ENCODE data around the gene VSIR. TPM values are rescaled to one million over a fixed set of nuclear protein-coding genes. Genes with fewer than 3 reads are reported as not detected.
A peak's percentile ranks its signal among the peaks of the same experiment; 100 is the strongest.

VSIR gene
- total RNA-seq, 1 donor from 2014 or later: 0.29 TPM

DNA sequence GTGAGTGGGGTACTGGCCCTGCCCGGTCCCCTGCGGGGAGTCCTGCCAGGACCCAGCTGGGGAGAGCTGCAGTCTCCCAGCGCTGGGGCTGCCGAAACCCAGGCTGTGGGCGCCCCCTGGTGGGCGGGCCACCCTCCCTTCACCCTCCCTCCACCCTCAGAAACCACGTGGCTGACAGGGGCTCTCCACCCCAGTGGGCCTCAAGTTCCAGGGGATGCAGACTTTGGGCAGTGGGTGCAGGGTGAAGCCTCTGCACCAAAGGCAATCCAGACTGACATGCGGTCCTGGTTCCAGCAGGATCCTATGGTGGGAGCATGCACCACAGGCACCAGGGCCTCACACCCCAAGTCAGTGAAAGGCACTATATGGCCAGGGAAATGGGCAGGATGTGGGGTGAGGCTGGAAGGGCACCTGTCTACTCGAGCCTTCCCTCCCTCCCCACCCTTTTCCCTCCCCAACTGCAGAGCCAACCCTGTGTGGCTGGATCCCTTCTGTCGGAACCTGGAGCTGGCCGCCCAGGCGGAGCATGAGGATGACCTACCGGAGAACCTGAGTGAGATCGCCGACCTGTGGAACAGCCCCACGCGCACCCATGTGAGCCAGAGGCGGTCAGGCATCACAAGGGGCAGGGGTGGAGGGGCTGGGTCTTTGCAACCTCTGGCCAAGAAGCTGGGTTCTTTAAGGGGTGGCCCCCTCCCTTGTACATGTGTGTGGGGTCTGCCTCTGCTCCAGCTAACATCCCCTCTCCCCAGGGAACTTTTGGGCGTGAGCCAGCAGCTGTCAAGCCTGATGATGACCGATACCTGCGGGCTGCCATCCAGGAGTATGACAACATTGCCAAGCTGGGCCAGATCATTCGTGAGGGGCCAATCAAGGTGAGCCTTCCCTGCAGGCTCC lies 38.9 kb upstream of the VSIR start:
- DNase-seq: peak; percentile 78
- Mint-ChIP-seq H3K4me3 (ENCODE audit: unreplicated experiment) (no peak overlapping the region), H3K36me3 (ENCODE audit: unreplicated experiment) (peaks cover 4% of the 10 kb centered on the region), H3K27ac (ENCODE audit: unreplicated experiment) (no peak overlapping the region), H3K4me1 (ENCODE audit: low read depth, unreplicated experiment) (peaks cover 8% of the 10 kb centered on the region), H3K9me3 (ENCODE audit: unreplicated experiment) (peaks cover 13% of the 10 kb centered on the region), H3K27me3 (ENCODE audit: unreplicated experiment) (peaks cover 23% of the 10 kb centered on the region)
- peak; percentile 84 for TF ChIP-seq CTCF (IDR thresholded peaks at IDR 0.05; ENCODE audit: partially characterized antibody, unreplicated experiment)

GRCh38 chr10:71811351-71811750 lies 38.0 kb upstream of the VSIR start:
- peaks cover 4% of the 10 kb centered on the region for H3K36me3 Mint-ChIP-seq (ENCODE audit: unreplicated experiment)
- H3K9me3 Mint-ChIP-seq (ENCODE audit: unreplicated experiment): peaks cover 12% of the 10 kb centered on the region
- H3K4me1 Mint-ChIP-seq (ENCODE audit: low read depth, unreplicated experiment): peaks cover 8% of the 10 kb centered on the region
- no peak overlapping the region for H3K27ac Mint-ChIP-seq (ENCODE audit: unreplicated experiment)
- no peak for TF ChIP-seq CTCF (IDR thresholded peaks at IDR 0.05; ENCODE audit: partially characterized antibody, unreplicated experiment)
- peaks cover 20% of the 10 kb centered on the region for H3K27me3 Mint-ChIP-seq (ENCODE audit: unreplicated experiment)
- DNase-seq: no peak
- H3K4me3 Mint-ChIP-seq (ENCODE audit: unreplicated experiment): no peak overlapping the region

DNA sequence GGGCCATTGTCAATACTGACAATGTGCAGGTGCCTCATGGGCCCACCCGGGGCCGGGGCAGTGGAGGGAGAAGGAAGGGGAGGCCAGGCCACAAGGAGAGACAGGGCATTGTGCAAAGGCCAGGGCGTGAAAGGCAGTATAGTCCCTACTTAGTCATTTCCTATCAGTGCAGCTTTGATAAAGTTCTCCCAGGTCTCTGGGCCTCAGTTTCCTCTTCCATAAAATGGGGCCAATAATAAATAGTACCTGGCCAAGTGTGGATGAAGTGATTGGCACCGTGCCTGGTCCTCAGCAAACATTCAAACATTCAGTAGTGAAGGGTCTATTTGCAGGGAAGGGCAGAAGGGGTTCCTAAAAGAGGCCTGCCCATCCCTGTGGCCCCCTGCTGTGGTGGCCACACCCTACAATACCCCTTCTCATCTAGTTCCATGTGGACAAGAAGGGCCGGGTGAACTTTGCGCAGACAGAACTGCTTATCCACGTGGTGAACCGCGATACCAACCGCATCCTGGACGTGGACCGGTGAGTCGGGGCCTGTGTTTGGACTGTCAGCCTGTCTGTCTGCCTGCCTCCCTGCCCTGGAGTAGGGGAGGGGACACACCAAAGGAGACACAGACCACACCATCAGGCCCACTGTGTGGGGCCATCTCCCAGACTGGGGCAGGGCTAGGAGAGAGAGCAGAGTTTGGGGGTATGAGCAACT lies 36.9 kb upstream of the VSIR start:
- H3K27me3 Mint-ChIP-seq (ENCODE audit: unreplicated experiment): peaks cover 16% of the 10 kb centered on the region
- TF ChIP-seq CTCF (IDR thresholded peaks at IDR 0.05; ENCODE audit: partially characterized antibody, unreplicated experiment): no peak
- H3K4me3 Mint-ChIP-seq (ENCODE audit: unreplicated experiment): no peak overlapping the region
- no peak for DNase-seq
- H3K9me3 Mint-ChIP-seq (ENCODE audit: unreplicated experiment): peaks cover 8% of the 10 kb centered on the region
- H3K36me3 Mint-ChIP-seq (ENCODE audit: unreplicated experiment): peaks cover 4% of the 10 kb centered on the region
- H3K4me1 Mint-ChIP-seq (ENCODE audit: low read depth, unreplicated experiment): peaks cover 8% of the 10 kb centered on the region
- H3K27ac Mint-ChIP-seq (ENCODE audit: unreplicated experiment): no peak overlapping the region

- H3K4me3 Mint-ChIP-seq (ENCODE audit: unreplicated experiment): no peak overlapping the region
- H3K9me3 Mint-ChIP-seq (ENCODE audit: unreplicated experiment): peaks cover 8% of the 10 kb centered on the region
- no peak overlapping the region for H3K27ac Mint-ChIP-seq (ENCODE audit: unreplicated experiment)
- no peak for DNase-seq
- no peak for TF ChIP-seq CTCF (IDR thresholded peaks at IDR 0.05; ENCODE audit: partially characterized antibody, unreplicated experiment)
- peaks cover 8% of the 10 kb centered on the region for H3K4me1 Mint-ChIP-seq (ENCODE audit: low read depth, unreplicated experiment)
- peaks cover 16% of the 10 kb centered on the region for H3K27me3 Mint-ChIP-seq (ENCODE audit: unreplicated experiment)
- H3K36me3 Mint-ChIP-seq (ENCODE audit: unreplicated experiment): peaks cover 4% of the 10 kb centered on the region
Measured at GRCh38 chr10:71809628-71810027, 36.3 kb upstream of the VSIR start.
